ENCODE data around the gene SERPINA1.

SERPINA1 gene

GRCh38 chr14:94388384-94389103 lies at the start of gene SERPINA1:
Gene SERPINA1 (minus strand): TSS chr14:94388602. CDS start chr14:94383237, 5,365 bp downstream.
- TF ChIP-seq, protein P1, sequence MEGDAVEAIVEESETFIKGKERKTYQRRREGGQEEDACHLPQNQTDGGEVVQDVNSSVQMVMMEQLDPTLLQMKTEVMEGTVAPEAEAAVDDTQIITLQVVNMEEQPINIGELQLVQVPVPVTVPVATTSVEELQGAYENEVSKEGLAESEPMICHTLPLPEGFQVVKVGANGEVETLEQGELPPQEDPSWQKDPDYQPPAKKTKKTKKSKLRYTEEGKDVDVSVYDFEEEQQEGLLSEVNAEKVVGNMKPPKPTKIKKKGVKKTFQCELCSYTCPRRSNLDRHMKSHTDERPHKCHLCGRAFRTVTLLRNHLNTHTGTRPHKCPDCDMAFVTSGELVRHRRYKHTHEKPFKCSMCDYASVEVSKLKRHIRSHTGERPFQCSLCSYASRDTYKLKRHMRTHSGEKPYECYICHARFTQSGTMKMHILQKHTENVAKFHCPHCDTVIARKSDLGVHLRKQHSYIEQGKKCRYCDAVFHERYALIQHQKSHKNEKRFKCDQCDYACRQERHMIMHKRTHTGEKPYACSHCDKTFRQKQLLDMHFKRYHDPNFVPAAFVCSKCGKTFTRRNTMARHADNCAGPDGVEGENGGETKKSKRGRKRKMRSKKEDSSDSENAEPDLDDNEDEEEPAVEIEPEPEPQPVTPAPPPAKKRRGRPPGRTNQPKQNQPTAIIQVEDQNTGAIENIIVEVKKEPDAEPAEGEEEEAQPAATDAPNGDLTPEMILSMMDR (IDR thresholded peaks at IDR 0.05; ENCODE audit: low read depth, low read length) = no peak
- DNase-seq = no peak
- Histone ChIP-seq H3K27ac (no peak within 1 kb of the TSS), H3K27me3 (ENCODE audit: insufficient read depth, low read depth, severe bottlenecking) (peaks cover 21% of the 10 kb centered on the region), H3K9me3 (ENCODE audit: severe bottlenecking) (no peaks in the 10 kb centered on the region), H3K4me3 (ENCODE audit: low read depth, low read length) (no peak within 1 kb of the TSS), H3K36me3 (no peaks in the 10 kb centered on the region)

GRCh38 chr14:94428610-94429009 lies 40.2 kb upstream of the SERPINA1 start:
- Histone ChIP-seq H3K9me3 (ENCODE audit: severe bottlenecking) (peaks cover 4% of the 10 kb centered on the region), H3K4me3 (ENCODE audit: low read depth, low read length) (no peak overlapping the region), H3K36me3 (no peaks in the 10 kb centered on the region), H3K27me3 (ENCODE audit: insufficient read depth, low read depth, severe bottlenecking) (peaks cover 65% of the 10 kb centered on the region), H3K27ac (no peak overlapping the region)
- TF ChIP-seq, protein P1 (IDR thresholded peaks at IDR 0.05; ENCODE audit: low read depth, low read length) = no peak
- no peak for DNase-seq

DNA sequence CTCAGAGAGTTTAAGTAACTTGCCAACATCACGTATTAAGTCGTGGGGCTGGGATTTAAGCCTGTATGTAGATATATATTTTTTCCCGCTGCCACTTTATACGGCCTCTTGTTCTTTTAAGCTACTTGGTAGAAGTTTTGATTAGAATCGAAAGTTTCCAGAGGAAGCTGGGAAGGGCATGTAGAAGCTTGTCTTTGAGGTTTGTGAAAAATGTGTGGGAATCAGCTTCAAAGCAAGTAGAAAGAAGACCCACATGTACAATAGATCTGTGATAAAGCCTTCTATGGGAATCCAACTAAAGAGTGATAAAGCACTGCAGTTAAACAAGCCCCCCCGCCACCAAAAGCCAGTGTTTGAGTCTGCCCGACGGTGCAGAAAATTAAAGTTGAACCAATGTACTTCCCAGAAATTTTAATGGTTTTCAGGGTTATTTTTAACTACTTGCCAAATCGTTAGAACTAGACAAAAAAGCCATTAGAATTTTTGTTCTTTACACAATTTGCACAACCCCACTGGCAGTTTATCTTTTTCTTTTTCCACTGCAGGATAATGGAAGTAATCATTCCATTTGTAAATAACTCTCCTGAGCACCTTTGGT lies 38.7 kb upstream of the SERPINA1 start:
- H3K36me3 ChIP-seq = no peaks in the 10 kb centered on the region
- DNase-seq = no peak
- H3K9me3 ChIP-seq (ENCODE audit: severe bottlenecking) = peaks cover 4% of the 10 kb centered on the region
- TF ChIP-seq, protein P1 (IDR thresholded peaks at IDR 0.05; ENCODE audit: low read depth, low read length) = no peak
- H3K4me3 ChIP-seq (ENCODE audit: low read depth, low read length) = no peak overlapping the region
- peaks cover 66% of the 10 kb centered on the region for H3K27me3 ChIP-seq (ENCODE audit: insufficient read depth, low read depth, severe bottlenecking)
- no peak overlapping the region for H3K27ac ChIP-seq

DNA sequence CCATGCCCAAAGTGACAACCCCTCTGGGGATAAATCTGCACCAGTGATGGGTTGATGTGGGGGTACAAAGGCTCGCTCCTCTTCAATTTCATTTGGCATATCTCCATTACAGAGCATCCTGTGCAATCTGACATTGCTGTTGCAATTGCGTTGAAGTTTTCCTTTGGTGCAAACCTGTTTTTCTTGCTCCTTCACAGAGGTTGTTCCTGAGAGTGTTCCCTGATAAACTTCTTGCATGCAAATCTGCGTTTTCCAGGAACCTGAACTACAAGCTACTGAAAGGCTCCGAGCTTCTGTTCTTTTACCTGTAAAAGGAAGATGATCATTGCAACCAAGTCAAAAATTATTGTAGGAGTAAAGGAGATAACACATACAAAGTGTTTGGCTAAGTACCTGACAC lies 38.1 kb upstream of the SERPINA1 start:
- no peak overlapping the region for H3K4me3 ChIP-seq (ENCODE audit: low read depth, low read length)
- H3K27ac ChIP-seq = no peak overlapping the region
- no peak for DNase-seq
- peaks cover 4% of the 10 kb centered on the region for H3K9me3 ChIP-seq (ENCODE audit: severe bottlenecking)
- TF ChIP-seq, protein P1 (IDR thresholded peaks at IDR 0.05; ENCODE audit: low read depth, low read length) = no peak
- H3K36me3 ChIP-seq = no peaks in the 10 kb centered on the region
- peaks cover 68% of the 10 kb centered on the region for H3K27me3 ChIP-seq (ENCODE audit: insufficient read depth, low read depth, severe bottlenecking)

GRCh38 chr14:94424371-94424770 lies 36.0 kb upstream of the SERPINA1 start:
- no peak overlapping the region for H3K27ac ChIP-seq
- DNase-seq = peak; percentile 17
- peaks cover 3% of the 10 kb centered on the region for H3K9me3 ChIP-seq (ENCODE audit: severe bottlenecking)
- H3K4me3 ChIP-seq (ENCODE audit: low read depth, low read length) = no peak overlapping the region
- peaks cover 57% of the 10 kb centered on the region for H3K27me3 ChIP-seq (ENCODE audit: insufficient read depth, low read depth, severe bottlenecking)
- no peaks in the 10 kb centered on the region for H3K36me3 ChIP-seq
- TF ChIP-seq, protein P1 (IDR thresholded peaks at IDR 0.05; ENCODE audit: low read depth, low read length) = no peak
